Smooth muscle cell (in vitro differentiated cells): ENCODE results near the gene ENTREP1. TPM values are rescaled to one million over a fixed set of nuclear protein-coding genes. Genes with fewer than 3 reads are reported as not detected.

ENCODE experiments used
- DNase-seq: peaks from one replicate; lab custom pipeline; 2025; ENCODE audit not compliant: unreplicated experiment; lab: John Stamatoyannopoulos, UW
- H2AFZ ChIP-seq: fragments of 200-600 bp; sonication (generic); 2 replicates; pipeline ENCODE4 v1.6.0; 2016; ENCODE audit warnings: antibody characterized with exemption, low read depth, mild to moderate bottlenecking
- H3F3A ChIP-seq: fragments of 200-600 bp; sonication (generic); 2 replicates; pipeline ENCODE4 v1.6.0; 2017; ENCODE audit warnings: antibody characterized with exemption, low read depth
- H3K27ac ChIP-seq: fragments of 200-600 bp; sonication (generic); 2 replicates; pipeline ENCODE4 v1.5.1; 2016; ENCODE audit warnings: low read depth, mild to moderate bottlenecking
- H3K27me3 ChIP-seq: fragments of 200-600 bp; sonication (generic); 2 replicates; pipeline ENCODE4 v1.6.1; 2016; ENCODE audit warnings: low read depth, mild to moderate bottlenecking
- H3K36me3 ChIP-seq: fragments of 200-600 bp; sonication (generic); 2 replicates; pipeline ENCODE4 v1.5.1; 2016; ENCODE audit warnings: low read depth
- H3K4me1 ChIP-seq: fragments of 200-600 bp; sonication (generic); 2 replicates; pipeline ENCODE4 v1.5.1; 2016; ENCODE audit warnings: low read depth
- H3K4me2 ChIP-seq: fragments of 200-600 bp; sonication (generic); 2 replicates; pipeline ENCODE4 v1.6.0; 2016; ENCODE audit warnings: mild to moderate bottlenecking
- H3K4me3 ChIP-seq: fragments of 200-600 bp; sonication (generic); 2 replicates; pipeline ENCODE4 v1.5.1; 2016; ENCODE audit warnings: mild to moderate bottlenecking
- H3K79me2 ChIP-seq: fragments of 200-600 bp; sonication (generic); 2 replicates; pipeline ENCODE4 v1.6.0; 2016; ENCODE audit warnings: low read depth, mild to moderate bottlenecking
- H3K9ac ChIP-seq: fragments of 200-600 bp; sonication (generic); 2 replicates; pipeline ENCODE4 v1.6.0; 2016; ENCODE audit warnings: low read depth
- H3K9me3 ChIP-seq: fragments of 200-600 bp; sonication (generic); replicated peaks from 2 replicates; pipeline ENCODE4 v1.5.1; 2016; ENCODE audit warnings: low read depth
- H4K20me1 ChIP-seq: fragments of 200-600 bp; sonication (generic); 2 replicates; pipeline ENCODE4 v1.6.0; 2016; ENCODE audit warnings: low read depth
- WGBS: methylation state at CpG from one replicate; pipeline ENCODE4 v1.1.7; 2016; ENCODE audit warnings: low lambda C conversion rate; 5-methylcytosine and 5-hydroxymethylcytosine counted together
- polyA plus RNA-seq: library from polyadenylated mRNA; unstranded; fragments of >200 nt; fragmentation: Nextera tagmentation; extraction: Ambion mirVana; gene quantifications from 2 replicates; pipeline ENCODE4 v1.2.1, GENCODE V29; 2016
- total RNA-seq: library from RNA; depleted of rRNA; stranded (reverse); fragments of >200 nt; gene quantifications from 2 replicates; pipeline ENCODE4 v1.2.3, GENCODE V29; 2014
- TF ChIP-seq, protein P1 (sequence below): fragments of 200-600 bp; sonication (generic); IDR thresholded peaks from 2 replicates; pipeline ENCODE4 v1.5.1; 2017; ENCODE audit warnings: borderline replicate concordance, mild to moderate bottlenecking, antibody characterized with exemption; ENCODE audit not compliant: insufficient read depth, poor library complexity, severe bottlenecking

The ENTREP1 gene
- total and polyA plus RNA-seq, 2 experiments from 2014 or later, result 2.4 to 7.3 TPM

DNA sequence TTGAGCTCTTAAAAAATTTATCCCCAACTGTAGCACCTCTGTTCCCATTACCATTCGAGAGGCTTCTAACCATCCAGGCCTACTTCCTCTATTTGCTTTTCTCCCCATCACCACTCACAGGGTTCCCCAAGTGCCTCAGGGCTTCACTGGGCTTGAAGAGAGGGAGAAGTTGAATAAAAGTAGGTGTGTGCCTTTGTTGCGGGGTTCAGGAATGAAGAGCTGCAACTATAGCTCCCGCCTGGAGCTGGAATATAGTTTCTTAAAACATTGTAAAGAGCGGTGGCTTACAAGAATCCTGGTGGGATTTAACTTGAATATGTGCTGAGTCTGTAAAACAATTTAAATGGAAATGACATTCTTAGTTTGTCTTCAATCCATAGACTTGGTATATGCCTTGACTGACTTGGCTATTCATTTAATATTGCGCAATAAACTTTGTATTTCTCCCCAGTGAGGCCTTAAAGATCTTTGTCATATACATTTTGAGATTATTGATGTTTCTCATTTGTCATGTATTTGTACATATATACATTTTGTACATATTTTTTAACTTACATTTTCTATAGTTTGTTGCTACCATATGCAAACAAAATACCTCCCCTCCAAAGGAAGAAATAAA, 7.2 kb downstream of the ENTREP1 start:
- WGBS, result 80% methylated on average over 5 of the region's 5 CpGs
- H3K9me3 ChIP-seq, result no peaks in the 10 kb centered on the region
- no peak overlapping the region for H3K9ac ChIP-seq
- peaks cover 18% of the 10 kb centered on the region for H3K27me3 ChIP-seq
- no peak overlapping the region for H3K4me2 ChIP-seq
- DNase-seq, result no peak
- H2AFZ ChIP-seq, result no peak overlapping the region
- peak overlapping the region; percentile 19 for H3K27ac ChIP-seq
- no peaks in the 10 kb centered on the region for H4K20me1 ChIP-seq
- TF ChIP-seq, protein P1, sequence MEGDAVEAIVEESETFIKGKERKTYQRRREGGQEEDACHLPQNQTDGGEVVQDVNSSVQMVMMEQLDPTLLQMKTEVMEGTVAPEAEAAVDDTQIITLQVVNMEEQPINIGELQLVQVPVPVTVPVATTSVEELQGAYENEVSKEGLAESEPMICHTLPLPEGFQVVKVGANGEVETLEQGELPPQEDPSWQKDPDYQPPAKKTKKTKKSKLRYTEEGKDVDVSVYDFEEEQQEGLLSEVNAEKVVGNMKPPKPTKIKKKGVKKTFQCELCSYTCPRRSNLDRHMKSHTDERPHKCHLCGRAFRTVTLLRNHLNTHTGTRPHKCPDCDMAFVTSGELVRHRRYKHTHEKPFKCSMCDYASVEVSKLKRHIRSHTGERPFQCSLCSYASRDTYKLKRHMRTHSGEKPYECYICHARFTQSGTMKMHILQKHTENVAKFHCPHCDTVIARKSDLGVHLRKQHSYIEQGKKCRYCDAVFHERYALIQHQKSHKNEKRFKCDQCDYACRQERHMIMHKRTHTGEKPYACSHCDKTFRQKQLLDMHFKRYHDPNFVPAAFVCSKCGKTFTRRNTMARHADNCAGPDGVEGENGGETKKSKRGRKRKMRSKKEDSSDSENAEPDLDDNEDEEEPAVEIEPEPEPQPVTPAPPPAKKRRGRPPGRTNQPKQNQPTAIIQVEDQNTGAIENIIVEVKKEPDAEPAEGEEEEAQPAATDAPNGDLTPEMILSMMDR, result no peak
- no peak overlapping the region for H3K4me3 ChIP-seq
- H3K4me1 ChIP-seq, result no peaks in the 10 kb centered on the region
- H3F3A ChIP-seq, result no peaks in the 10 kb centered on the region
- H3K36me3 ChIP-seq, result no peaks in the 10 kb centered on the region
- no peaks in the 10 kb centered on the region for H3K79me2 ChIP-seq

DNA sequence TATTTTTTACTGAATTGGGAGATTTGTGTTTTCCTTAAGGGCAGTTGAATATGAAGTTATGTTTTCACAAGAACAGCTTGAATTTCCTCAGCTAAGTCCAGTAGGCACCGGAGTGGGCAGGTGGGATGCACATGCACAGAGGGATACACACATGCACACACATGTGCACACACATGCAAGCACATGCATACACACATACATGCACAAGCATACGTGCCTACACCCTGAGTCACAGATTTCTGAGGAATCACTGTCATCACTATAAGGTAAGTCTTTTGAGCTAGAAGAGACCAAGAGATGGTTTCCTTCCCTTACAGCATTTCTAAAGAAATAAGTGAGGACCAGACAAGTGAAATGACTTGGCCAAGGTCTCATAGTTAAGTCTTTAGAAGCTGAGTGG, 8.7 kb downstream of the ENTREP1 start:
- Histone ChIP-seq H3K4me2 (no peak overlapping the region), H3K4me3 (no peak overlapping the region), H4K20me1 (no peaks in the 10 kb centered on the region), H3K79me2 (no peaks in the 10 kb centered on the region), H3K4me1 (no peaks in the 10 kb centered on the region), H3F3A (no peaks in the 10 kb centered on the region), H3K27ac (no peak overlapping the region), H3K9ac (no peak overlapping the region), H3K27me3 (peaks cover 4% of the 10 kb centered on the region), H3K36me3 (no peaks in the 10 kb centered on the region), H2AFZ (no peak overlapping the region), H3K9me3 (no peaks in the 10 kb centered on the region)
- DNase-seq, result no peak
- TF ChIP-seq, protein P1, result no peak
- WGBS, result 98% methylated on average over 2 of the region's 2 CpGs

GRCh38 chr9:69334317-69334716, 9.3 kb downstream of the ENTREP1 start:
- H3K9ac ChIP-seq, result no peak overlapping the region

More at GRCh38 chr9:69334317-69334716, 9.3 kb downstream of the ENTREP1 start:
- no peak for DNase-seq
- H3K4me2 ChIP-seq, result no peak overlapping the region
- H3K27me3 ChIP-seq, result no peaks in the 10 kb centered on the region
- H3K9me3 ChIP-seq, result no peaks in the 10 kb centered on the region
- H3K36me3 ChIP-seq, result no peaks in the 10 kb centered on the region
- no peaks in the 10 kb centered on the region for H3F3A ChIP-seq
- TF ChIP-seq, protein P1, result no peak
- H3K79me2 ChIP-seq, result no peaks in the 10 kb centered on the region
- H4K20me1 ChIP-seq, result no peaks in the 10 kb centered on the region
- H3K27ac ChIP-seq, result no peak overlapping the region
- no peak overlapping the region for H2AFZ ChIP-seq
- H3K4me3 ChIP-seq, result no peak overlapping the region
- H3K4me1 ChIP-seq, result no peaks in the 10 kb centered on the region
